ENCODE results near the gene MAOA. TPM values are rescaled to one million over a fixed set of nuclear protein-coding genes. Genes with fewer than 3 reads are reported as not detected.

The MAOA gene
- total RNA-seq, 1 experiment from 2014 or later, result 0.23 TPM

DNA sequence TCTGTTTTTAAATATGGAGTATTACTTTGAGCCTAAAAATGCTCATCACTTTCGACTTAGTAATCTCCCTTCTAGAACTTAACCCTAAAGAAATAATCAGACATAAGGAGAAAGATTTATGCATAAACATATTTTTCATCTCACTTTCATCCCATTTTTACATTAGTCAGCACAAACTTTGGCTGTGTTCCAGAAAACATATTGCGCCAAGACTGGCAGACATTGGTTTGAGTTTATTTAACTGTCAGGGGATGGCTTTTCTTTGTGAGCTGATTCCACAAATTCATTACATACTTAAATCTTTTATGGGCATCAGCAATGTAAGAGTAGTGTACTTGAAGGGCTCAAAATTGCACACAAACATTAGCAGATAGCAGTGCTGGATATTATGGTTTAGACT is 23.7 kb downstream of the MAOA start:
- no TSS peak for BruUV-seq (replicated peaks)
- CTCF ChIA-PET, result no interaction called here
- POLR2A ChIA-PET, result no interaction called here
- Histone ChIP-seq H3K27me3 (ENCODE audit: control insufficient read depth, insufficient read depth, low read length) (no peaks in the 10 kb centered on the region), H3K4me3 (ENCODE audit: low read depth in 2 of 2, low read length in 2 of 2) (no peak overlapping the region), H3K27ac (ENCODE audit: low read length) (no peak overlapping the region), H3K9me3 (ENCODE audit: control insufficient read depth, insufficient read depth, low read depth, low read length) (no peaks in the 10 kb centered on the region), H3K36me3 (ENCODE audit: control insufficient read depth, insufficient read depth, low read length) (no peaks in the 10 kb centered on the region), H3K4me1 (ENCODE audit: control insufficient read depth, insufficient read depth, low read length) (no peaks in the 10 kb centered on the region)
- ATAC-seq, result no peak
- DNase-seq (ENCODE audit: low read depth, low spot score), result no peak
- TF ChIP-seq SIN3A (IDR thresholded peaks at IDR 0.05; ENCODE audit: borderline replicate concordance, insufficient read depth, low read depth, low read length) (no peak), REST (IDR thresholded peaks at IDR 0.05; ENCODE audit: insufficient read depth in 1 of 2, low read depth in 2 of 2, low read length in 1 of 2) (no peak), CTCF (IDR thresholded peaks at IDR 0.05) (no peak), POLR2AphosphoS5 (IDR thresholded peaks at IDR 0.05; ENCODE audit: low read depth, low read length) (no peak), TCF7L2 (IDR thresholded peaks at IDR 0.05; ENCODE audit: low read depth, low read length) (no peak)
- intact Hi-C loops (cut with micrococcal nuclease; ENCODE audit: unreplicated experiment), result no loop called here
- in situ Hi-C loops (cut with HindIII; ENCODE audit: low pct_unique_long_range_greater_than_20kb, low sequenced_read_pairs), result no loop called here

DNA sequence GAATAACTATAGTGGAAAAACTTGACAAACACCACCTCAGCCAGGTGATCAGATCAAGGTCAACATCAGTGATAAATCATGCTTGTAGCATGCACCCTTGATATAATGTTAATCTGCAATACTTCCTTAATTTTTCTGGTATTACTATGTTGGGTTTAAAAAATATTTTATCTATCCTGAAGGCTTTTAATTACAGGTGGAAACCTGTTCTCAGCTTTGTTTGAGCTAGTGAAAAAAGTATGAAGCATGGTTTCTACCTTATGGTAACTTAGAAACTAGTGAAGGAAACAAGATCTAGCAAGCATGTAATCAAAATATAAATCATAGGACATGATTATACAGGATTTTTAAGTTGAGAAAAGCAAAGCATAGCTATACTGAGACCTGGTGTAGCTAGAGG is 26.6 kb downstream of the MAOA start:
- H3K27ac ChIP-seq (ENCODE audit: low read length), result no peak overlapping the region
- no peaks in the 10 kb centered on the region for H3K36me3 ChIP-seq (ENCODE audit: control insufficient read depth, insufficient read depth, low read length)
- no peak overlapping the region for H3K4me3 ChIP-seq (ENCODE audit: low read depth in 2 of 2, low read length in 2 of 2)
- intact Hi-C loops (cut with micrococcal nuclease; ENCODE audit: unreplicated experiment) (no loop called here), in situ Hi-C loops (cut with HindIII; ENCODE audit: low pct_unique_long_range_greater_than_20kb, low sequenced_read_pairs) (no loop called here)
- ATAC-seq (no peak), DNase-seq (ENCODE audit: low read depth, low spot score) (no peak)
- H3K9me3 ChIP-seq (ENCODE audit: control insufficient read depth, insufficient read depth, low read depth, low read length), result no peaks in the 10 kb centered on the region
- H3K27me3 ChIP-seq (ENCODE audit: control insufficient read depth, insufficient read depth, low read length), result no peaks in the 10 kb centered on the region
- TF ChIP-seq SIN3A (IDR thresholded peaks at IDR 0.05; ENCODE audit: borderline replicate concordance, insufficient read depth, low read depth, low read length) (no peak), CTCF (IDR thresholded peaks at IDR 0.05) (no peak), REST (IDR thresholded peaks at IDR 0.05; ENCODE audit: insufficient read depth in 1 of 2, low read depth in 2 of 2, low read length in 1 of 2) (no peak), TCF7L2 (IDR thresholded peaks at IDR 0.05; ENCODE audit: low read depth, low read length) (no peak), POLR2AphosphoS5 (IDR thresholded peaks at IDR 0.05; ENCODE audit: low read depth, low read length) (no peak)
- no peaks in the 10 kb centered on the region for H3K4me1 ChIP-seq (ENCODE audit: control insufficient read depth, insufficient read depth, low read length)
- BruUV-seq (replicated peaks), result no TSS peak
- POLR2A ChIA-PET, result no interaction called here
- CTCF ChIA-PET, result no interaction called here

Data from Panc1 (cell line).